Measurements from ENCODE around the gene CBFB.

GRCh38 chr16:67052399-67052798, 23.4 kb downstream of the CBFB start:
- TF ChIP-seq CTCF (IDR thresholded peaks at IDR 0.05) (no peak), POLR2A (IDR thresholded peaks at IDR 0.05) (no peak)

Measured in right lobe of liver (tissue), 4 donors.